GM21423 (cell line): Measurements from ENCODE around the gene CASK.

Source experiments
- ATAC-seq: cut with Tn5 transposase; IDR thresholded peaks from one replicate; pipeline ENCODE4 v1.9.1; 2021; ENCODE audit warnings: mild to moderate bottlenecking, moderate library complexity; ENCODE audit not compliant: unreplicated experiment

Gene CASK

DNA sequence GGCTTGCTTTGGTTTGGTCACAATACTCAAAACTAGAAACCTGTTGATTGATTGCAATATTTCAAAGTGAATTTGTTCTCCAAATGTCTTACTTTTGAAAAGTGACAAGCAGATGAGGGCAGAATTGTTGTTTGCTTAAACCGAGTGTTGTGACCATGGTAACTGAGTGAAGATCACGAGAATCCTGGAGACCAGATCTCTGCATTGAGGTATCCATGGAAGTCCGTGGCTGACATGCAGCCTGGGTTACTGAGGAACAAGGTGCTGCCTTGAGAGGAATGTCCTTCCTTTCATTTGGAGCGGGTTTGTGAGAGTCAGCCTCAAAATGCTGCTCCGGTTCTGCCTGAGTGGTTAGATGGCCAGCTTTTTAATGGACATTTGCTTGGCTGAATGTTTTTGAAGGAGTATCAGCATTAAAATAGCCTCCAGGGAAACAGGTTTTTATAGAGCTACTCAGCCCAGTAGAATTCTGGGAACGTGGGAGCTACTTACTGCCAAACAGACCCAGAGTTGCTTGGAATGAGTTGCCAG is 444.9 kb downstream of the CASK start:
- no peak for ATAC-seq

DNA sequence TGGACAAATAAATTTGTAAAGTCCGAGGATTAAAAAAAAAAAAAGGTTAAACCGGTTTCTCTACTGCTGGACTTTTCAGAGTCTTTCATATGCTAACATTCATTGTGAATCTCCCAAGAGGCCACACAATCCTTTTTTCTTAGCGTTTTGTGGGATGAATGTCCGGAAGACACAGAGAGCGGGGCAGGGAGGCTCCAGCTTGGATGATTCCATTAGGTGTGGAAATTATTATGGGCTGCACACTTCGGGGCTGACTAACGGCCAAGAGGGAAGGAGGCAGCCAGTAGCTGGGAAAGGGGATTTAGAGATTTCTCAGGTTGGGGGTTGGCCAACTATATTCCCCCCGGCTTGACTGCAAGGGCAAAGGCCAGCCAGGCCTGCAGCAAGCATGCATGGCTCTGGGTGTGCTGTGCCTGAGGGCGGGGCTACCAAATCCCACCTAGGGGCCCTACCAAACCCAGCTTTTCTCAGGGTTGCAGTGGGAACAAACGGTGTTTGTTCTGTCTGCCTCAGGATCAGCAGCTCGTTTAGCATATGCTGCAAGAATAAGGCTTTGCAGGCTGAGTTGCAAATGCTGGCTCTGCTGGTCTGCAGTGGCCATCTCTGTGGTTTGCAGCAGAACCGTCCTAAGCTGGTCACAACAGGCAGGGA is 447.6 kb downstream of the CASK start:
- ATAC-seq = no peak

DNA sequence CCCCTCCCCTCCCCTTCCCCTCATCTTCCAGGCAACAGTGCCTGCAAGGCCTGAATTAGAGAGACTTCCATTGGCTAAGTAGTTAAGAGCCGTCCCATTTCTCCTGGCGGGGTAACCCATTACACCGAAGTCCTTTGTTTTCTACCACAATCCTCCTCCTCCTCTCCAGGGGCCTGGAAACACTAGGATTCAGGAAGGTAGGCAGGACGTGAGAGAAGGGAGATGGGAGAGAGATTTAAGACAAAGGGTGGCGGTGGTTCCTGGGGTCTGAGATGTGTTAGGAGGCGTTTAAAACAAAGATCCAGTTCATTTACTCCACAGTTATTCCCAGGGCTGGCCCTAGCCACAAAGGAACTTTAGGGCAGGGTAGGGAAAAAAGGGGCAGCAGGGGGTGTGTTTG is 448.2 kb downstream of the CASK start:
- ATAC-seq = no peak

GRCh38 chrX:41474726-41475100 is 448.6 kb downstream of the CASK start:
- no peak for ATAC-seq

DNA sequence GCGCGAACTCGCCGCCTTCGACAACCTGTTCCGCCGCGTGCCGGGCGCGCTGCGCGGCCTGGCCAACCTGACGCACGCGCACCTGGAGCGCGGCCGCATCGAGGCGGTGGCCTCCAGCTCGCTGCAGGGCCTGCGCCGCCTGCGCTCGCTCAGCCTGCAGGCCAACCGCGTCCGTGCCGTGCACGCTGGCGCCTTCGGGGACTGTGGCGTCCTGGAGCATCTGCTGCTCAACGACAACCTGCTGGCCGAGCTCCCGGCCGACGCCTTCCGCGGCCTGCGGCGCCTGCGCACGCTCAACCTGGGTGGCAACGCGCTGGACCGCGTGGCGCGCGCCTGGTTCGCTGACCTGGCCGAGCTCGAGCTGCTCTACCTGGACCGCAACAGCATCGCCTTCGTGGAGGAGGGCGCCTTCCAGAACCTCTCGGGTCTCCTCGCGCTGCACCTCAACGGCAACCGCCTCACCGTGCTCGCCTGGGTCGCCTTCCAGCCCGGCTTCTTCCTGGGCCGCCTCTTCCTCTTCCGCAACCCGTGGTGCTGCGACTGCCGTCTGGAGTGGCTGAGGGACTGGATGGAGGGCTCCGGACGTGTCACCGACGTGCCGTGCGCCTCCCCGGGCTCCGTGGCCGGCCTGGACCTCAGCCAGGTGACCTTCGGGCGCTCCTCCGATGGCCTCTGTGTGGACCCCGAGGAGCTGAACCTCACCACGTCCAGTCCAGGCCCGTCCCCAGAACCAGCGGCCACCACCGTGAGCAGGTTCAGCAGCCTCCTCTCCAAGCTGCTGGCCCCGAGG is 449.2 kb downstream of the CASK start:
- no peak for ATAC-seq

- ATAC-seq = no peak
These were observed 451.0 kb downstream of the CASK start for GRCh38 chrX:41472231-41472815.

- ATAC-seq = no peak
These were observed 451.6 kb downstream of the CASK start for GRCh38 chrX:41471786-41472185.

DNA sequence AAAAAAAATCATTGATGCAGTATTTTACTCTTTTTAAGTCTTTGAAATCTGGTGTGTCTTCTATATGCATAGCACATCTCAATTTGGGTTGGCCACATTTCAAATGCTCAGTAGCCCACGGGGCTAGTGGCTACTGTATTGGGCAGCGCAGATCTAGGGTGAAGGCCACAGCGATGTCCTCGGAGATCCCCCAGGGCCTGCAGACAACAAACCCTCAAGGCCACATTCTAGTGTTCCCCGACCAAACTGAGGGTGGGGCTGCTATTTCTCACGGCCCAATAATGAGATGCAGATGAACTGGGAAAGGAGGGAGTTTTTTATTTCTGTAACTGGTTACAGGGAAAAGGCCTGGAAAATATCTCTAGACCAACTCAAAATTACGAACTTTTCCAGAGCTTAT is 452.6 kb downstream of the CASK start:
- ATAC-seq = no peak

- no peak for ATAC-seq
These were observed 454.6 kb downstream of the CASK start for GRCh38 chrX:41468647-41469323.
